Endothelial cell of umbilical vein (primary cell): ENCODE data around the gene LMTK3. TPM values are rescaled to one million over a fixed set of nuclear protein-coding genes. Genes with fewer than 3 reads are reported as not detected.
A peak's percentile ranks its signal among the peaks of the same experiment; 100 is the strongest.

Source experiments
- BruUV-seq: library from RNA; stranded (reverse); fragments of 400-500 nt; replicated peaks from 2 replicates; lab custom pipeline; 2021; lab: Mats Ljungman, UMichigan
- CTCF ChIA-PET: fragments of 300-600, 350-600 bp; sonication (Branson Sonifier 250); formaldehyde crosslinking; loops from one replicate; lab custom pipeline; 2021; ENCODE audit warnings: antibody characterized with exemption, inconsistent platforms; lab: Charles Lee
- POLR2A ChIA-PET: fragments of 300-600, 350-600 bp; sonication (Branson Sonifier 250); formaldehyde crosslinking; loops from one replicate; lab custom pipeline; 2021; ENCODE audit warnings: antibody characterized with exemption, inconsistent platforms; lab: Charles Lee
- DNase-seq: peaks from one replicate; pipeline ENCODE4 v3.0.0-alpha.2; 2011; ENCODE audit warnings: low read depth, low spot score
- FAIRE-seq: peaks from 2 replicates; lab custom pipeline; 2011; peaks lifted over from hg19 to GRCh38; lab: Jason Lieb, UNC
- H2AFZ ChIP-seq: 2 replicates; pipeline ENCODE4 v1.6.0; 2012; ENCODE audit warnings: low read depth, low read length, control low read depth, inconsistent platforms
- H3K27ac ChIP-seq: 2 replicates; pipeline ENCODE4 v1.5.1; 2011; ENCODE audit warnings: low read depth, mild to moderate bottlenecking, control low read depth, low read length, moderate library complexity; ENCODE audit not compliant: insufficient read depth
- H3K27me3 ChIP-seq, 2 experiments: 2 replicates each; pipeline versions ENCODE4 v1.6.0 to v1.6.1; 2011; ENCODE audit warnings: low read length in 2 of 2, mixed read lengths in 1 of 2; ENCODE audit not compliant: control insufficient read depth in 2 of 2, insufficient read depth in 2 of 2
- H3K36me3 ChIP-seq, 2 experiments: 2 replicates in 1 of 2; 3 replicates in 1 of 2; pipeline ENCODE4 v1.5.1; 2011; ENCODE audit warnings: low read length in 2 of 2, mild to moderate bottlenecking in 1 of 2, moderate library complexity in 1 of 2; ENCODE audit not compliant: control insufficient read depth in 2 of 2, insufficient read depth in 2 of 2; ENCODE audit errors: extremely low read depth in 1 of 2
- H3K4me1 ChIP-seq: 3 replicates; pipeline ENCODE4 v1.5.1; 2011; ENCODE audit warnings: mild to moderate bottlenecking, low read length; ENCODE audit not compliant: control insufficient read depth, insufficient read depth; ENCODE audit errors: extremely low read depth
- H3K4me2 ChIP-seq: 2 replicates; pipeline ENCODE4 v1.6.1; 2011; ENCODE audit warnings: low read length, control low read depth, mixed read lengths; ENCODE audit not compliant: insufficient read depth
- H3K4me3 ChIP-seq, 3 experiments: fragments of 200-600 bp in 1 of 3; sonication (generic), shearing (Covaris generic) in 1 of 3; replicated peaks in 1 of 3; 2 replicates each; pipeline ENCODE4 v1.5.1; 2011 to 2016; ENCODE audit warnings: control low read depth in 3 of 3, low read length in 3 of 3, mild to moderate bottlenecking in 2 of 3, inconsistent platforms in 1 of 3, low read depth in 1 of 3, moderate library complexity in 1 of 3; ENCODE audit not compliant: insufficient read depth in 1 of 3
- H3K79me2 ChIP-seq: 2 replicates; pipeline ENCODE4 v1.6.0; 2012; ENCODE audit warnings: low read length, inconsistent platforms; ENCODE audit not compliant: control insufficient read depth, insufficient read depth
- H3K9ac ChIP-seq: replicated peaks from 2 replicates; pipeline ENCODE3; 2011; ENCODE audit warnings: low read length, control low read depth; ENCODE audit not compliant: insufficient read depth; ENCODE audit errors: extremely low read depth
- H3K9me1 ChIP-seq: replicated peaks from 3 replicates; pipeline ENCODE4 v1.6.0; 2011; ENCODE audit warnings: mild to moderate bottlenecking, low read length; ENCODE audit not compliant: control insufficient read depth, insufficient read depth; ENCODE audit errors: extremely low read depth
- H3K9me3 ChIP-seq: replicated peaks from 2 replicates; pipeline ENCODE4 v1.5.1; 2012; ENCODE audit warnings: low read length, inconsistent platforms; ENCODE audit not compliant: control insufficient read depth, insufficient read depth
- H4K20me1 ChIP-seq: replicated peaks from 2 replicates; pipeline ENCODE3; 2011; ENCODE audit warnings: mild to moderate bottlenecking, low read length; ENCODE audit not compliant: control insufficient read depth, insufficient read depth; ENCODE audit errors: extremely low read depth
- CTCF ChIP-seq, 2 donors: IDR thresholded peaks; 1 replicate in 1 of 2; 2 replicates in 1 of 2; pipeline ENCODE4 v1.5.1; 2011; ENCODE audit warnings: low read length in 2 of 2, mild to moderate bottlenecking in 2 of 2, moderate library complexity in 2 of 2, control low read depth in 1 of 2, inconsistent platforms in 1 of 2, low read depth in 1 of 2; ENCODE audit not compliant: insufficient read depth in 1 of 2; ENCODE audit errors: extremely low read depth in 1 of 2
- EZH2 ChIP-seq: IDR thresholded peaks from 2 replicates; pipeline ENCODE4 v1.6.1; 2012; ENCODE audit warnings: borderline replicate concordance, low read depth, mild to moderate bottlenecking, moderate library complexity, low read length, inconsistent platforms; ENCODE audit not compliant: severe bottlenecking
- FOS ChIP-seq: IDR thresholded peaks from 2 replicates; pipeline ENCODE4 v1.6.1; 2011; ENCODE audit warnings: mild to moderate bottlenecking, low read length, moderate library complexity, borderline replicate concordance; ENCODE audit not compliant: insufficient read depth
- GATA2 ChIP-seq: IDR thresholded peaks from 2 replicates; pipeline ENCODE4 v1.7.0; 2011; ENCODE audit warnings: low read depth, mild to moderate bottlenecking, moderate library complexity, mixed read lengths, low read length; ENCODE audit not compliant: insufficient read length, insufficient read depth
- JUN ChIP-seq: IDR thresholded peaks from 2 replicates; pipeline ENCODE4 v1.6.1; 2011; ENCODE audit warnings: borderline replicate concordance, low read depth; ENCODE audit not compliant: insufficient read length, insufficient read depth
- POLR2A ChIP-seq: IDR thresholded peaks from 2 replicates; pipeline ENCODE4 v1.6.1; 2012; ENCODE audit warnings: low read depth, mild to moderate bottlenecking, control low read depth, low read length
- POLR2AphosphoS5 ChIP-seq: IDR thresholded peaks from 2 replicates; pipeline ENCODE4 v1.6.1; 2012; ENCODE audit warnings: low read depth, mild to moderate bottlenecking, control low read depth, low read length, moderate library complexity; ENCODE audit not compliant: insufficient read depth
- dilution Hi-C: fragments of 300-500 bp; cut with MboI; formaldehyde crosslinking; loops from one replicate; pipeline ENCODE4 v1.15.0; 2019; ENCODE audit warnings: low sequenced_read_pairs; ENCODE audit not compliant: extremely low pct_ligation_motif_present
- intact Hi-C: fragments of 100-400 bp; cut with micrococcal nuclease; formaldehyde crosslinking; loops from one replicate; pipeline ENCODE4 v1.10.0; 2022
- polyA plus RNA-seq, 4 experiments: library from polyadenylated mRNA; depleted of rRNA in 3 of 4; stranded (reverse) in 3 of 4; unstranded in 1 of 4; fragments of >200 nt; gene quantifications; 2 replicates each; pipeline versions ENCODE4 v1.2.1 to v1.2.3, GENCODE V29; 2011 to 2012; ENCODE audit warnings: missing spikeins in 1 of 4
- total RNA-seq: library from RNA; stranded (reverse); gene quantifications from 2 replicates; pipeline ENCODE4 v1.2.3, GENCODE V29; 2021
- TF ChIP-seq, protein P1 (sequence below): IDR thresholded peaks from 2 replicates; pipeline ENCODE4 v1.6.1; 2011; ENCODE audit not compliant: insufficient read depth, insufficient read length

Gene LMTK3
- total and polyA plus RNA-seq, 2 donors (not counting 3 experiments of a cell fraction or from before 2014, with no cell fraction given) = 0.11 to 0.14 TPM

DNA sequence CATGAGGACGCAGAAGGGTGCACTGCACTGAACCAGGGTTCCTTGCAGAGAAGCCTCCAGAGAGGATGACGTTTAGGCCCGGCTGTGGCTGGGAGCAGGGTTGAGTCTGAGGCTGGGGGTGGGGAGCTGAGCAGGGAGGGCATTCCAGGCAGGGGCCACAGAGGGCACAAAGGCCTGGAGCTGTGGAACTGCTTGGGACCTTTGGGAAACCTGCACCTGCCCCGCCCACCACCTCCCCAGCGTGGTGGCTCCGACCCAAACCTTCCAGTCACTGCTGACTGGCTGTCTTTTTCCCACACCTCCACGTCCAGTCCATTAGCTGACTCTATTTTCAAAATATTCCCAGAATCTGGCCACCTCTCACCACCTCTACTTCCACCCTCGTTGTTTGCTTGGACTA is 4.9 kb upstream of the LMTK3 start:
- no peak overlapping the region for H3K27ac ChIP-seq
- H3K9ac ChIP-seq = no peak overlapping the region
- no peaks in the 10 kb centered on the region for H4K20me1 ChIP-seq
- H3K9me1 ChIP-seq = no peaks in the 10 kb centered on the region
- FAIRE-seq (no peak), DNase-seq (no peak)
- peaks cover 10 to 12% of the 10 kb centered on the region in 2 experiments for H3K27me3 ChIP-seq
- no TSS peak for BruUV-seq
- H3K4me3 ChIP-seq = no peak overlapping the region
- no peak overlapping the region for H3K4me2 ChIP-seq
- H3K4me1 ChIP-seq = no peaks in the 10 kb centered on the region
- ChIA-PET POLR2A (no interaction called here), CTCF (interaction anchor here (0.6 to 1.2 kb wide), 5 partner anchors 11 to 68 kb away, joined by 3 to 4 read pairs (median 4); no protein-coding TSS in a partner anchor)
- no peak overlapping the region for H2AFZ ChIP-seq
- TF ChIP-seq CTCF (IDR thresholded peaks at IDR 0.05; ENCODE audit: extremely low read depth in 1 of 2, insufficient read depth in 1 of 2, low read depth in 1 of 2, low read length in 2 of 2) = no peak
- intact Hi-C loops = no loop called here
- dilution Hi-C loops = no loop called here
- no peaks in the 10 kb centered on the region for H3K9me3 ChIP-seq
- no peaks in the 10 kb centered on the region for H3K36me3 ChIP-seq
- no peaks in the 10 kb centered on the region for H3K79me2 ChIP-seq

DNA sequence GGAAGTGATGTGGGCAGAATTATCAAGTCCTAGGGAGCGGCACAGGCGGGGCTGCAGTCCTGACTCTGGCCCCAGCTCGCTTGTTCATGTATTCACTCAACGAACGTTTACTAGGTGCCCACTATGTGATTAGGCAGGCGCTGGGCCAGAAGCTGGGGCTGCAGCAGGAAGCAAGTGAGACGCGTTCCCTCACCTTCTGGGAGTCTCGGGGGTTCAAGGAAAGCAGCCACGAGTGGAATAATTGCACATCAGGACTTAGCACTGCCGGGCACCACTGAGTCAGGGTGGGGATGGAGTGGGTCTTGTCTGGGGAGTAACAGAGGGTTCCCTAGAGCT is 2.5 kb upstream of the LMTK3 start:
- Histone ChIP-seq H3K27ac (no peak overlapping the region), H3K36me3 (no peaks in the 10 kb centered on the region), H3K4me3 (no peak overlapping the region), H3K27me3 (peaks cover 12 to 14% of the 10 kb centered on the region in 2 experiments), H3K9me1 (no peaks in the 10 kb centered on the region), H3K9me3 (no peaks in the 10 kb centered on the region), H2AFZ (peak overlapping the region; percentile 92), H3K79me2 (no peaks in the 10 kb centered on the region), H3K9ac (no peak overlapping the region), H4K20me1 (no peaks in the 10 kb centered on the region), H3K4me2 (peak overlapping the region; percentile 59), H3K4me1 (no peaks in the 10 kb centered on the region)
- DNase-seq = no peak
- intact Hi-C loops = no loop called here
- dilution Hi-C loops = no loop called here
- no peak for FAIRE-seq
- ChIA-PET CTCF (interaction anchor here (0.7 to 2.5 kb wide), 3 partner anchors 13 to 75 kb away, joined by 3 to 16 read pairs (median 3); no protein-coding TSS in a partner anchor), POLR2A (interaction anchor here (0.7 to 0.9 kb wide), 2 partner anchors 10 to 208 kb away, joined by 3 to 4 read pairs; no protein-coding TSS in a partner anchor)
- TF ChIP-seq FOS = no peak
- no peak for TF ChIP-seq GATA2
- no peak for TF ChIP-seq CTCF (IDR thresholded peaks at IDR 0.05; ENCODE audit: extremely low read depth in 1 of 2, insufficient read depth in 1 of 2, low read depth in 1 of 2, low read length in 2 of 2)
- no peak for TF ChIP-seq POLR2AphosphoS5
- TF ChIP-seq, protein P1, sequence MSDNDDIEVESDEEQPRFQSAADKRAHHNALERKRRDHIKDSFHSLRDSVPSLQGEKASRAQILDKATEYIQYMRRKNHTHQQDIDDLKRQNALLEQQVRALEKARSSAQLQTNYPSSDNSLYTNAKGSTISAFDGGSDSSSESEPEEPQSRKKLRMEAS = no peak
- no peak for TF ChIP-seq JUN
- TF ChIP-seq POLR2A = no peak
- no peak for TF ChIP-seq EZH2
- BruUV-seq = no TSS peak
